Panc1 (cell line): ENCODE data around the gene TMEM132E. TPM values are rescaled to one million over a fixed set of nuclear protein-coding genes. Genes with fewer than 3 reads are reported as not detected.

Experiments
- ATAC-seq: fragments of 200-7000 bp; cut with Tn5 transposase; 2 replicates; pipeline ENCODE4 v1.9.1; 2020; ENCODE audit warnings: mild to moderate bottlenecking, moderate library complexity
- Bru-seq: library from RNA; stranded (reverse); fragments of 400-500 nt; gene quantifications from one replicate; lab custom pipeline; 2021; lab: Mats Ljungman, UMichigan
- BruChase-seq, 2 experiments: library from RNA; stranded (reverse); fragments of 400-500 nt; gene quantifications; one replicate each; lab custom pipeline; 2021; lab: Mats Ljungman, UMichigan
- BruUV-seq: library from RNA; stranded (reverse); fragments of 400-500 nt; replicated peaks from 2 replicates; lab custom pipeline; 2021; lab: Mats Ljungman, UMichigan
- CTCF ChIA-PET: fragments of 300-600 bp; sonication (Branson Sonifier 250); formaldehyde crosslinking; loops from one replicate; lab custom pipeline; 2022; ENCODE audit warnings: antibody characterized with exemption; lab: Charles Lee
- POLR2A ChIA-PET: fragments of 300-600 bp; sonication (Branson Sonifier 250); formaldehyde crosslinking; loops from one replicate; lab custom pipeline; 2022; ENCODE audit warnings: antibody characterized with exemption; lab: Charles Lee
- DNase-seq: peaks from one replicate; pipeline ENCODE4 v3.0.0-alpha.2; 2010; ENCODE audit warnings: low read depth, low spot score
- H3K27ac ChIP-seq: 2 replicates; pipeline ENCODE4 v1.5.1; 2011; ENCODE audit warnings: mild to moderate bottlenecking, low read length, inconsistent platforms
- H3K27me3 ChIP-seq: fragments of 200-500 bp; sonication (Bioruptor generic); 2 replicates; pipeline ENCODE4 v1.6.0; 2014; ENCODE audit warnings: low read length, inconsistent platforms; ENCODE audit not compliant: control insufficient read depth, insufficient read depth
- H3K36me3 ChIP-seq: fragments of 200-500 bp; sonication (Bioruptor generic); 2 replicates; pipeline ENCODE4 v1.5.1; 2014; ENCODE audit warnings: inconsistent platforms, mild to moderate bottlenecking, low read length, moderate library complexity; ENCODE audit not compliant: control insufficient read depth, insufficient read depth
- H3K4me1 ChIP-seq: 2 replicates; pipeline ENCODE4 v1.5.1; 2011; ENCODE audit warnings: inconsistent platforms, mild to moderate bottlenecking, low read length, moderate library complexity; ENCODE audit not compliant: control insufficient read depth, insufficient read depth
- H3K4me3 ChIP-seq, 2 experiments: 2 replicates each; pipeline ENCODE4 v1.5.1; 2011 to 2012; ENCODE audit warnings: low read depth in 2 of 2, low read length in 2 of 2, mild to moderate bottlenecking in 2 of 2, inconsistent platforms in 1 of 2, moderate library complexity in 1 of 2
- H3K9me3 ChIP-seq: fragments of 200-500 bp; sonication (Bioruptor generic); 2 replicates; pipeline ENCODE4 v1.5.1; 2014; ENCODE audit warnings: low read depth, mild to moderate bottlenecking, inconsistent platforms, low read length, moderate library complexity; ENCODE audit not compliant: control insufficient read depth, insufficient read depth
- POLR2AphosphoS5 ChIP-seq: IDR thresholded peaks from 2 replicates; pipeline ENCODE4 v1.6.1; 2012; ENCODE audit warnings: mild to moderate bottlenecking, low read depth, low read length, moderate library complexity
- SIN3A ChIP-seq: IDR thresholded peaks from 2 replicates; pipeline ENCODE4 v1.6.1; 2012; ENCODE audit warnings: low read depth, mild to moderate bottlenecking, low read length, moderate library complexity, borderline replicate concordance; ENCODE audit not compliant: insufficient read depth
- TCF7L2 ChIP-seq: IDR thresholded peaks from 2 replicates; pipeline ENCODE4 v1.6.1; 2011; ENCODE audit warnings: mild to moderate bottlenecking, low read depth, low read length, inconsistent platforms
- in situ Hi-C: cut with HindIII; loops from 2 replicates; pipeline ENCODE4 v1.10.0; 2016; ENCODE audit warnings: low sequenced_read_pairs, low pct_unique_long_range_greater_than_20kb
- intact Hi-C: fragments of 100-400 bp; cut with micrococcal nuclease; formaldehyde crosslinking; loops from one replicate; pipeline ENCODE4 v1.10.0; 2022; ENCODE audit not compliant: unreplicated experiment
- long read RNA-seq: library from polyadenylated mRNA; unstranded; transcript quantifications from one replicate; pipeline ENCODE4 v2.0.0, GENCODE V29; 2021; ENCODE audit not compliant: unreplicated experiment
- polyA plus RNA-seq: library from polyadenylated mRNA; unstranded; fragments of >200 nt; gene quantifications from one replicate; pipeline ENCODE4 v1.2.1, GENCODE V29; 2012; ENCODE audit warnings: missing spikeins; ENCODE audit not compliant: insufficient read length
- total RNA-seq: library from RNA; stranded (reverse); gene quantifications from one replicate; pipeline ENCODE4 v1.2.1, GENCODE V29; 2021; ENCODE audit not compliant: unreplicated experiment
- TF ChIP-seq, protein P1 (sequence below): fragments of 450-650 bp; IDR thresholded peaks from 2 replicates; pipeline ENCODE4 v1.5.1; 2017; ENCODE audit warnings: mild to moderate bottlenecking
- TF ChIP-seq, protein P2 (sequence below), 2 experiments: IDR thresholded peaks; 2 replicates each; pipeline ENCODE4 v1.6.1; 2011 to 2012; ENCODE audit warnings: low read depth in 2 of 2, control low read depth in 1 of 2, low read length in 1 of 2, mild to moderate bottlenecking in 1 of 2, moderate library complexity in 1 of 2; ENCODE audit not compliant: insufficient read depth in 1 of 2

TMEM132E gene, protein sequence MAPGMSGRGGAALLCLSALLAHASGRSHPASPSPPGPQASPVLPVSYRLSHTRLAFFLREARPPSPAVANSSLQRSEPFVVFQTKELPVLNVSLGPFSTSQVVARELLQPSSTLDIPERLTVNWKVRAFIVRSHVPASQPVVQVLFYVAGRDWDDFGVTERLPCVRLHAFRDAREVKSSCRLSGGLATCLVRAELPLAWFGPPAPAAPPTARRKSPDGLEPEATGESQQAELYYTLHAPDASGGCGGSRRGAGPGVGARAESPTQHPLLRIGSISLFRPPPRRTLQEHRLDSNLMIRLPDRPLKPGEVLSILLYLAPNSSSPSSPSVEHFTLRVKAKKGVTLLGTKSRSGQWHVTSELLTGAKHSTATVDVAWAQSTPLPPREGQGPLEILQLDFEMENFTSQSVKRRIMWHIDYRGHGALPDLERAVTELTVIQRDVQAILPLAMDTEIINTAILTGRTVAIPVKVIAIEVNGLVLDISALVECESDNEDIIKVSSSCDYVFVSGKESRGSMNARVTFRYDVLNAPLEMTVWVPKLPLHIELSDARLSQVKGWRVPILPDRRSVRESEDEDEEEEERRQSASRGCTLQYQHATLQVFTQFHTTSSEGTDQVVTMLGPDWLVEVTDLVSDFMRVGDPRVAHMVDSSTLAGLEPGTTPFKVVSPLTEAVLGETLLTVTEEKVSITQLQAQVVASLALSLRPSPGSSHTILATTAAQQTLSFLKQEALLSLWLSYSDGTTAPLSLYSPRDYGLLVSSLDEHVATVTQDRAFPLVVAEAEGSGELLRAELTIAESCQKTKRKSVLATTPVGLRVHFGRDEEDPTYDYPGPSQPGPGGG (N-terminal part only)
- total RNA-seq (not detected), Bru-seq, nascent RNA (percentile 5 among the genes with signal in this experiment), BruChase-seq, experiment 1, labeled RNA remaining after a 2-hour chase (percentile 11 among the genes with signal in this experiment), BruChase-seq, experiment 2, labeled RNA remaining after a 6-hour chase (percentile 14 among the genes with signal in this experiment)
- not detected for polyA plus RNA-seq
- long read RNA-seq, partial matches to known transcripts = 1 of 1 reads
- long read RNA-seq, other reads (novel, unspliced or antisense) = 0 of 1 reads

DNA sequence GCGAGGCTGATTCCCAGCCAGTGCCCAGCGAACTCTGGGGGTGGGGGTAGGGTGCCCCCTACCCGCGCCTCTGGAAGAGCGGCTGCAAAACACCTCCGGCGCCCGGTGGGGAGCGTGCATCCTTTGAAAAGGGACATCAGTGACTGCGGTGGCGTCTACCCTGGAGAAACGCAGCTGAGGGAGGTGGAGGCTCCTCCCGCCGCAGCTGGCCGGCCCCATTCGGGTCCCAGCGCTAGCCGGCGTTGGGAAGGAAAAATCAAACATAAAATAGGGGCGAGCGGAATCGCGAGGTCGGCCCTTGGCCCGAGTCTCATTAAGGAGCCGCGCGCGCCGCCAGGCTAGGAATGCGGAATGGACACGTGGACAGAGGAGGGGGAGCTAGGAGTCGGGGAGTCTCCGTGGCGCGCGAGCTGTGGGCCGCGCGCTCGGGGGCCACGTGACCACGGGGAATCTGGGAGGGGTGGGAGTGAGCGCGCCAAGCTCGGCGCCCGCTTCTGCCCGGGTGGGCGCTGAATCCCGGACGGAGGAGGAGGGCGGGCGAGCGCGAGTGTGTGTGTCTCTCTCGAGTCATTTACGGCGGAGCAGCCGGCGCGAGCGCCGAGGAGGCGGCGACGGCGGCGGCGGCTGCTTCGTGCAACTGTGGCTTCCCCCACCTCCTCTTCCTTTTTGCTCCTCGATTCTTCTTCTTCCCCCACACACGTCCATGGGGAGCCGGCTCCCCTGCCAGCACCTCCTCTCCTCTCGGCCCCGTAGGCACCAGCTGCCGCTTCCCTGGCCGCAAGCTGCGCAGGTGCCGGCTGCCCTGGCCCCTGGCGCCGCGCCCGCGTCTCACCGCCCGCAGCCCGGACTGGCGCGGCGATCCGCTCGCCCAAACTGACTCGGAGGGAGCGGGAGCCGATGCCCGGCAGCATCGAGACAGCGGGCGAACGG, at the start of gene TMEM132E:
Gene TMEM132E, plus strand, starts transcription at position 566 of the 930 bp plus-strand sequence. CDS start 1,495 bp downstream, outside the sequence.
- POLR2A ChIA-PET = no interaction called here
- intact Hi-C loops = no loop called here
- Histone ChIP-seq H3K9me3 (no peaks in the 10 kb centered on the region), H3K4me3 (peak within 1 kb of the TSS; percentile 39 to 41), H3K27me3 (peaks cover 31% of the 10 kb centered on the region; the same call in 1 of the 2 replicates), H3K27ac (no peak within 1 kb of the TSS), H3K4me1 (peaks cover 10% of the 10 kb centered on the region), H3K36me3 (no peaks in the 10 kb centered on the region)
- no TSS peak for BruUV-seq
- in situ Hi-C loops = no loop called here
- no peak for DNase-seq
- CTCF ChIA-PET = no interaction called here
- ATAC-seq = peak; percentile 33
- TF ChIP-seq TCF7L2 = no peak
- no peak for TF ChIP-seq SIN3A
- TF ChIP-seq, protein P1, sequence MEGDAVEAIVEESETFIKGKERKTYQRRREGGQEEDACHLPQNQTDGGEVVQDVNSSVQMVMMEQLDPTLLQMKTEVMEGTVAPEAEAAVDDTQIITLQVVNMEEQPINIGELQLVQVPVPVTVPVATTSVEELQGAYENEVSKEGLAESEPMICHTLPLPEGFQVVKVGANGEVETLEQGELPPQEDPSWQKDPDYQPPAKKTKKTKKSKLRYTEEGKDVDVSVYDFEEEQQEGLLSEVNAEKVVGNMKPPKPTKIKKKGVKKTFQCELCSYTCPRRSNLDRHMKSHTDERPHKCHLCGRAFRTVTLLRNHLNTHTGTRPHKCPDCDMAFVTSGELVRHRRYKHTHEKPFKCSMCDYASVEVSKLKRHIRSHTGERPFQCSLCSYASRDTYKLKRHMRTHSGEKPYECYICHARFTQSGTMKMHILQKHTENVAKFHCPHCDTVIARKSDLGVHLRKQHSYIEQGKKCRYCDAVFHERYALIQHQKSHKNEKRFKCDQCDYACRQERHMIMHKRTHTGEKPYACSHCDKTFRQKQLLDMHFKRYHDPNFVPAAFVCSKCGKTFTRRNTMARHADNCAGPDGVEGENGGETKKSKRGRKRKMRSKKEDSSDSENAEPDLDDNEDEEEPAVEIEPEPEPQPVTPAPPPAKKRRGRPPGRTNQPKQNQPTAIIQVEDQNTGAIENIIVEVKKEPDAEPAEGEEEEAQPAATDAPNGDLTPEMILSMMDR = no peak
- TF ChIP-seq POLR2AphosphoS5 = no peak
- TF ChIP-seq, protein P2, sequence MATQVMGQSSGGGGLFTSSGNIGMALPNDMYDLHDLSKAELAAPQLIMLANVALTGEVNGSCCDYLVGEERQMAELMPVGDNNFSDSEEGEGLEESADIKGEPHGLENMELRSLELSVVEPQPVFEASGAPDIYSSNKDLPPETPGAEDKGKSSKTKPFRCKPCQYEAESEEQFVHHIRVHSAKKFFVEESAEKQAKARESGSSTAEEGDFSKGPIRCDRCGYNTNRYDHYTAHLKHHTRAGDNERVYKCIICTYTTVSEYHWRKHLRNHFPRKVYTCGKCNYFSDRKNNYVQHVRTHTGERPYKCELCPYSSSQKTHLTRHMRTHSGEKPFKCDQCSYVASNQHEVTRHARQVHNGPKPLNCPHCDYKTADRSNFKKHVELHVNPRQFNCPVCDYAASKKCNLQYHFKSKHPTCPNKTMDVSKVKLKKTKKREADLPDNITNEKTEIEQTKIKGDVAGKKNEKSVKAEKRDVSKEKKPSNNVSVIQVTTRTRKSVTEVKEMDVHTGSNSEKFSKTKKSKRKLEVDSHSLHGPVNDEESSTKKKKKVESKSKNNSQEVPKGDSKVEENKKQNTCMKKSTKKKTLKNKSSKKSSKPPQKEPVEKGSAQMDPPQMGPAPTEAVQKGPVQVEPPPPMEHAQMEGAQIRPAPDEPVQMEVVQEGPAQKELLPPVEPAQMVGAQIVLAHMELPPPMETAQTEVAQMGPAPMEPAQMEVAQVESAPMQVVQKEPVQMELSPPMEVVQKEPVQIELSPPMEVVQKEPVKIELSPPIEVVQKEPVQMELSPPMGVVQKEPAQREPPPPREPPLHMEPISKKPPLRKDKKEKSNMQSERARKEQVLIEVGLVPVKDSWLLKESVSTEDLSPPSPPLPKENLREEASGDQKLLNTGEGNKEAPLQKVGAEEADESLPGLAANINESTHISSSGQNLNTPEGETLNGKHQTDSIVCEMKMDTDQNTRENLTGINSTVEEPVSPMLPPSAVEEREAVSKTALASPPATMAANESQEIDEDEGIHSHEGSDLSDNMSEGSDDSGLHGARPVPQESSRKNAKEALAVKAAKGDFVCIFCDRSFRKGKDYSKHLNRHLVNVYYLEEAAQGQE (IDR thresholded peaks at IDR 0.05; ENCODE audit: insufficient read depth in 1 of 2, low read depth in 2 of 2, low read length in 1 of 2) = no peak

DNA sequence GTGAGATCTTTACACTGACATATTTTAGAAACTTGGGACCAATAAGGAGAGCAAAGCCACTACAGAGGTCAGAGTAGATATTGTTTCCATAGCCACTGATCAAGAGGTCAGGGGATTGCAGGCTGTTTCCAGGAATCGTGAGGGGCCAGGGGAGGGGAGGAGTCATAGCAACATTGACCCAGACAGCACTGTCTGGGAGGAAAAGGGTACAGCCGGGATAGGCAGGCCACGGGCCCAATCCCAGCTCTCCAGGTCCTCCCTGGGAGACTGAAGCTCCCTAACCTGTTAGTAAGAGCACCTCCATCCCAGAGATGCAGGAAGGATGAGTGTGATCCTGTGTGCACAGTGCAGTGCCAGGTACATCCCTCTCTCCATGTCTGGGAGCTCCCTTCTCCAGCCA, 48.5 kb upstream of the TMEM132E start:
- ATAC-seq = no peak
- ChIA-PET POLR2A (no interaction called here), CTCF (no interaction called here)
- in situ Hi-C loops = no loop called here
- H3K4me1 ChIP-seq = no peaks in the 10 kb centered on the region
- no peaks in the 10 kb centered on the region for H3K9me3 ChIP-seq
- TF ChIP-seq POLR2AphosphoS5 = no peak
- TF ChIP-seq, protein P2 (IDR thresholded peaks at IDR 0.05; ENCODE audit: insufficient read depth in 1 of 2, low read depth in 2 of 2, low read length in 1 of 2) = no peak
- TF ChIP-seq TCF7L2 = no peak
- no peak for TF ChIP-seq SIN3A
- TF ChIP-seq, protein P1 = no peak
- no peak overlapping the region for H3K4me3 ChIP-seq
- DNase-seq = no peak
- no peak overlapping the region for H3K27ac ChIP-seq
- peaks cover 21% of the 10 kb centered on the region for H3K27me3 ChIP-seq
- no TSS peak for BruUV-seq
- intact Hi-C loops = no loop called here
- H3K36me3 ChIP-seq = no peaks in the 10 kb centered on the region
